Activated T-cell treated with anti-CD3 and anti-CD28 coated beads, Interleukin-2, amount 50 U/mL, for 72 hours (primary cell): ENCODE data around the gene NPRL2. TPM values are rescaled to one million over a fixed set of nuclear protein-coding genes. Genes with fewer than 3 reads are reported as not detected.
A peak's percentile ranks its signal among the peaks of the same experiment; 100 is the strongest.

Experiments used
- ATAC-seq, 2 donors: fragments of 150-1000 bp; cut with Tn5 transposase; replicated peaks in 1 of 2; 2 replicates each; pipeline ENCODE4 v1.10.0; 2021; ENCODE audit warnings: moderate library complexity in 2 of 2, mild to moderate bottlenecking in 1 of 2
- DNase-seq, 2 donors: peaks; one replicate each; pipeline ENCODE4 v3.0.0; 2021 to 2022; ENCODE audit warnings: mixed read lengths in 1 of 2
- H3K27ac Mint-ChIP-seq: one replicate; pipeline ENCODE4 v1.8.0; 2022; ENCODE audit warnings: mild to moderate bottlenecking, moderate library complexity, mixed read lengths
- H3K27me3 Mint-ChIP-seq: one replicate; pipeline ENCODE4 v1.8.0; 2022; ENCODE audit warnings: low read depth, mixed read lengths
- H3K36me3 Mint-ChIP-seq, 2 donors: one replicate each; pipeline ENCODE4 v1.8.0; 2022; ENCODE audit warnings: mixed read lengths in 2 of 2, mild to moderate bottlenecking in 1 of 2; ENCODE audit not compliant: insufficient read depth in 2 of 2
- H3K4me1 Mint-ChIP-seq: one replicate; pipeline ENCODE4 v1.8.0; 2022; ENCODE audit warnings: low read depth, mixed read lengths
- H3K4me3 Mint-ChIP-seq, 2 donors: one replicate each; pipeline ENCODE4 v1.8.0; 2022; ENCODE audit warnings: mild to moderate bottlenecking in 2 of 2, mixed read lengths in 2 of 2, moderate library complexity in 2 of 2
- H3K9me3 Mint-ChIP-seq, 2 donors: one replicate each; pipeline ENCODE4 v1.8.0; 2022; ENCODE audit warnings: mixed read lengths in 2 of 2
- total RNA-seq, 2 donors: library from RNA; stranded (reverse); gene quantifications; one replicate each; pipeline ENCODE4 v1.2.3, GENCODE V29; 2022

The NPRL2 gene
- total RNA-seq, 2 donors from 2014 or later = 46.0 to 46.4 TPM

GRCh38 chr3:50381383-50381782 lies 30.8 kb upstream of the NPRL2 start:
- ATAC-seq = no peak
- no peaks in the 10 kb centered on the region for H3K4me1 Mint-ChIP-seq

GRCh38 chr3:50380405-50381085 lies 30.0 kb upstream of the NPRL2 start:
- Mint-ChIP-seq H3K27ac (no peak overlapping the region), H3K27me3 (no peaks in the 10 kb centered on the region), H3K4me3 (no peak overlapping the region)

More at GRCh38 chr3:50381383-50381782, 30.8 kb upstream of the NPRL2 start:
- Mint-ChIP-seq H3K9me3 (no peaks in the 10 kb centered on the region), H3K36me3 (no peaks in the 10 kb centered on the region), H3K27ac (no peak overlapping the region), H3K4me3 (no peak overlapping the region), H3K27me3 (no peaks in the 10 kb centered on the region)
- DNase-seq = no peak

GRCh38 chr3:50378757-50379156 lies 28.2 kb upstream of the NPRL2 start:
- no peaks in the 10 kb centered on the region for H3K27me3 Mint-ChIP-seq
- H3K36me3 Mint-ChIP-seq = no peaks in the 10 kb centered on the region
- H3K4me1 Mint-ChIP-seq = no peaks in the 10 kb centered on the region
- H3K27ac Mint-ChIP-seq = no peak overlapping the region
- H3K9me3 Mint-ChIP-seq = no peaks in the 10 kb centered on the region
- ATAC-seq = no peak
- DNase-seq = no peak
- H3K4me3 Mint-ChIP-seq = no peak overlapping the region

More at GRCh38 chr3:50380405-50381085, 30.0 kb upstream of the NPRL2 start:
- Mint-ChIP-seq H3K4me1 (no peaks in the 10 kb centered on the region), H3K9me3 (no peaks in the 10 kb centered on the region), H3K36me3 (no peaks in the 10 kb centered on the region)
- ATAC-seq (no peak), DNase-seq (no peak)

GRCh38 chr3:50378024-50378423 lies 27.4 kb upstream of the NPRL2 start:
- H3K36me3 Mint-ChIP-seq = no peaks in the 10 kb centered on the region
- no peak overlapping the region for H3K4me3 Mint-ChIP-seq
- no peak overlapping the region for H3K27ac Mint-ChIP-seq
- no peaks in the 10 kb centered on the region for H3K9me3 Mint-ChIP-seq
- ATAC-seq = no peak
- peaks cover 1% of the 10 kb centered on the region for H3K4me1 Mint-ChIP-seq
- no peaks in the 10 kb centered on the region for H3K27me3 Mint-ChIP-seq
- no peak for DNase-seq

GRCh38 chr3:50375258-50375931 lies 24.8 kb upstream of the NPRL2 start:
- Mint-ChIP-seq H3K4me3 (no peak overlapping the region), H3K9me3 (no peaks in the 10 kb centered on the region), H3K27ac (no peak overlapping the region), H3K36me3 (no peaks in the 10 kb centered on the region), H3K4me1 (peaks cover 7% of the 10 kb centered on the region), H3K27me3 (no peaks in the 10 kb centered on the region)
- DNase-seq (no peak), ATAC-seq (no peak)

- Mint-ChIP-seq H3K9me3 (no peaks in the 10 kb centered on the region), H3K27ac (no peak overlapping the region), H3K4me1 (peaks cover 7% of the 10 kb centered on the region), H3K36me3 (no peaks in the 10 kb centered on the region), H3K27me3 (no peaks in the 10 kb centered on the region), H3K4me3 (no peak overlapping the region)
- DNase-seq (no peak), ATAC-seq (no peak)
These were observed 24.0 kb upstream of the NPRL2 start for GRCh38 chr3:50374363-50375257.

- ATAC-seq = no peak
- peaks cover 7% of the 10 kb centered on the region for H3K4me1 Mint-ChIP-seq
- no peak overlapping the region for H3K27ac Mint-ChIP-seq
- no peaks in the 10 kb centered on the region for H3K27me3 Mint-ChIP-seq
- no peaks in the 10 kb centered on the region for H3K36me3 Mint-ChIP-seq
- H3K4me3 Mint-ChIP-seq = no peak overlapping the region
- no peaks in the 10 kb centered on the region for H3K9me3 Mint-ChIP-seq
- DNase-seq = no peak
These were observed 22.8 kb upstream of the NPRL2 start for GRCh38 chr3:50373146-50374051.

GRCh38 chr3:50372349-50372748 lies 21.8 kb upstream of the NPRL2 start:
- Mint-ChIP-seq H3K27me3 (no peaks in the 10 kb centered on the region), H3K4me1 (peaks cover 7% of the 10 kb centered on the region), H3K4me3 (no peak overlapping the region), H3K27ac (no peak overlapping the region), H3K36me3 (no peaks in the 10 kb centered on the region), H3K9me3 (no peaks in the 10 kb centered on the region)
- DNase-seq (no peak), ATAC-seq (no peak)

GRCh38 chr3:50371133-50371685 lies 20.6 kb upstream of the NPRL2 start:
- no peak overlapping the region for H3K27ac Mint-ChIP-seq
- no peak for DNase-seq
- H3K4me1 Mint-ChIP-seq = peaks cover 9% of the 10 kb centered on the region
- no peak for ATAC-seq
- no peaks in the 10 kb centered on the region for H3K27me3 Mint-ChIP-seq
- no peak overlapping the region for H3K4me3 Mint-ChIP-seq
- H3K36me3 Mint-ChIP-seq = no peaks in the 10 kb centered on the region
- no peaks in the 10 kb centered on the region for H3K9me3 Mint-ChIP-seq

- Mint-ChIP-seq H3K4me3 (no peak overlapping the region), H3K4me1 (peaks cover 15% of the 10 kb centered on the region), H3K9me3 (no peaks in the 10 kb centered on the region), H3K27me3 (no peaks in the 10 kb centered on the region), H3K27ac (no peak overlapping the region), H3K36me3 (no peaks in the 10 kb centered on the region)
- ATAC-seq (no peak), DNase-seq (no peak)
These were observed 20.0 kb upstream of the NPRL2 start for GRCh38 chr3:50370594-50370993.

- no peak for ATAC-seq
- H3K4me3 Mint-ChIP-seq = no peak overlapping the region
- peaks cover 24% of the 10 kb centered on the region for H3K4me1 Mint-ChIP-seq
- no peak for DNase-seq
- no peaks in the 10 kb centered on the region for H3K27me3 Mint-ChIP-seq
- H3K9me3 Mint-ChIP-seq = no peaks in the 10 kb centered on the region
- no peak overlapping the region for H3K27ac Mint-ChIP-seq
- no peaks in the 10 kb centered on the region for H3K36me3 Mint-ChIP-seq
These were observed 18.6 kb upstream of the NPRL2 start for GRCh38 chr3:50369012-50369670.

- Mint-ChIP-seq H3K9me3 (no peaks in the 10 kb centered on the region), H3K27me3 (no peaks in the 10 kb centered on the region), H3K27ac (no peak overlapping the region), H3K4me1 (peaks cover 17% of the 10 kb centered on the region), H3K36me3 (no peaks in the 10 kb centered on the region), H3K4me3 (peak overlapping the region; percentile 89 to 94)
- DNase-seq = no peak
- ATAC-seq = no peak
These were observed 15.3 kb upstream of the NPRL2 start for GRCh38 chr3:50365842-50366220.
